Trophoblast cell (in vitro differentiated cells and primary cell): Measurements from ENCODE around the gene VPS13D.

ENCODE experiments used
- DNase-seq, 2 donors: peaks; one replicate each; pipeline ENCODE4 v3.0.0-alpha.2; 2016
- H2AFZ ChIP-seq: 2 replicates; pipeline ENCODE4 v1.6.1; 2013; ENCODE audit warnings: low read length, moderate library complexity, mild to moderate bottlenecking; ENCODE audit not compliant: insufficient read depth, poor library complexity
- H2AK5ac ChIP-seq: 2 replicates; pipeline ENCODE4 v1.6.1; 2013; ENCODE audit warnings: mild to moderate bottlenecking, low read length
- H2BK120ac ChIP-seq: 2 replicates; pipeline ENCODE4 v1.6.1; 2013; ENCODE audit warnings: low read length, mild to moderate bottlenecking, moderate library complexity; ENCODE audit not compliant: insufficient read depth, poor library complexity
- H2BK12ac ChIP-seq: 2 replicates; pipeline ENCODE4 v1.6.1; 2013; ENCODE audit warnings: mild to moderate bottlenecking, low read length, moderate library complexity
- H2BK5ac ChIP-seq: 2 replicates; pipeline ENCODE4 v1.6.1; 2013; ENCODE audit warnings: low read length, low read depth, moderate library complexity, mild to moderate bottlenecking; ENCODE audit not compliant: poor library complexity
- H3K14ac ChIP-seq: 2 replicates; pipeline ENCODE4 v1.6.1; 2013; ENCODE audit warnings: mild to moderate bottlenecking, low read length
- H3K18ac ChIP-seq: 2 replicates; pipeline ENCODE4 v1.6.1; 2013; ENCODE audit warnings: mild to moderate bottlenecking, low read length
- H3K23ac ChIP-seq: 2 replicates; pipeline ENCODE4 v1.6.1; 2013; ENCODE audit warnings: low read length
- H3K27ac ChIP-seq: 2 replicates; pipeline ENCODE4 v1.5.1; 2013; ENCODE audit warnings: low read depth, mild to moderate bottlenecking, inconsistent platforms, low read length, moderate library complexity
- H3K27me3 ChIP-seq: 2 replicates; pipeline ENCODE4 v1.6.1; 2013; ENCODE audit warnings: inconsistent platforms, mild to moderate bottlenecking, low read length, moderate library complexity; ENCODE audit not compliant: insufficient read depth
- H3K36me3 ChIP-seq, 2 experiments: 1 replicate in 1 of 2; 2 replicates in 1 of 2; pipeline ENCODE4 v1.6.1; 2013; ENCODE audit warnings: low read length in 2 of 2, mild to moderate bottlenecking in 2 of 2, moderate library complexity in 1 of 2; ENCODE audit not compliant: insufficient read depth in 2 of 2, control insufficient read depth in 1 of 2
- H3K4ac ChIP-seq: 2 replicates; pipeline ENCODE4 v1.6.1; 2013; ENCODE audit warnings: low read depth, mild to moderate bottlenecking, low read length, moderate library complexity
- H3K4me1 ChIP-seq, 2 experiments: 1 replicate in 1 of 2; 2 replicates in 1 of 2; pipeline ENCODE4 v1.6.1; 2013; ENCODE audit warnings: low read length in 2 of 2, mild to moderate bottlenecking in 2 of 2, moderate library complexity in 1 of 2; ENCODE audit not compliant: insufficient read depth in 2 of 2, control insufficient read depth in 1 of 2
- H3K4me2 ChIP-seq: 2 replicates; pipeline ENCODE4 v1.6.1; 2013; ENCODE audit warnings: inconsistent platforms, mild to moderate bottlenecking, low read length, moderate library complexity
- H3K4me3 ChIP-seq: 2 replicates; pipeline ENCODE4 v1.5.1; 2013; ENCODE audit warnings: mild to moderate bottlenecking, low read depth, low read length, inconsistent platforms
- H3K79me1 ChIP-seq: one replicate; pipeline ENCODE4 v1.6.1; 2013; ENCODE audit warnings: low read length
- H3K79me2 ChIP-seq: 2 replicates; pipeline ENCODE4 v1.6.1; 2013; ENCODE audit warnings: low read length, mild to moderate bottlenecking; ENCODE audit not compliant: control insufficient read depth, insufficient read depth, poor library complexity
- H3K9ac ChIP-seq: 2 replicates; pipeline ENCODE4 v1.6.1; 2013; ENCODE audit warnings: mild to moderate bottlenecking, low read length
- H3K9me3 ChIP-seq: 2 replicates; pipeline ENCODE4 v1.6.1; 2013; ENCODE audit warnings: low read depth, mild to moderate bottlenecking, control low read depth, inconsistent platforms, low read length; ENCODE audit not compliant: insufficient read depth
- H4K12ac ChIP-seq: 2 replicates; pipeline ENCODE4 v1.6.1; 2013; ENCODE audit warnings: low read depth, mild to moderate bottlenecking, low read length, moderate library complexity
- H4K8ac ChIP-seq: 2 replicates; pipeline ENCODE4 v1.6.1; 2013; ENCODE audit warnings: low read depth, mild to moderate bottlenecking, low read length, moderate library complexity
- H4K91ac ChIP-seq: one replicate; pipeline ENCODE4 v1.6.1; 2013; ENCODE audit warnings: low read depth, mild to moderate bottlenecking, low read length, moderate library complexity
- WGBS: extraction: QIAGEN DNeasy Blood & Tissue Kit; methylation state at CpG from one replicate; pipeline ENCODE4 v1.1.7; 2013; ENCODE audit warnings: missing lambda C conversion rate; ENCODE audit not compliant: insufficient read length, insufficient coverage; ENCODE audit errors: extremely low coverage; 5-methylcytosine and 5-hydroxymethylcytosine counted together

VPS13D gene

DNA sequence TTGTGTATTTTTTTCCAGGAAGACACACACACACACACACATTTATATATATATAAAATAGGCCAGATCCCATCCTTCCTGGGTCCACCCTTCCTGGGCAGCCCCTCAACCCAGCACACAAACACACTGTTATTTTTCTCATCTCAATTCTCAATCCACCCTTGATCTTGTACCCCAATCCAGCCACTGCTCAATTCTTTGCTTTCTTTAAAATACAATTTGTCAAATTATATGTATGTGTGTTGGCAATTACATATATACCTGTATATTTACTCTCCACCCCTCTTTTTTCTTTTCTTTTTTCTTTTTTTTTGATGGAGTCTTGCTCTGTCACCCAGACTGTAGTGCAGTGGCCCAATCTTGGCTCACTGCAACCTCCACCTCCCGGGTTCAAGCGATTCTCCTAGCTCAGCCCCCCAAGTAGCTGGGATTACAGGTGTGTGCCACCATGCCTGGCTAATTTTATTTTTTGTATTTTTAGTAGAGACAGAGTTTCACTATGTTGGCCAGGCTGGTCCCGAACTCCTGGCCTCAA, 299.9 kb downstream of the VPS13D start:
- H2AFZ ChIP-seq: no peak overlapping the region
- H3K27me3 ChIP-seq: no peaks in the 10 kb centered on the region
- no peaks in the 10 kb centered on the region for H3K36me3 ChIP-seq
- H3K23ac ChIP-seq: no peak overlapping the region
- no peak overlapping the region for H3K14ac ChIP-seq
- no peak for DNase-seq
- H3K4me3 ChIP-seq: no peak overlapping the region
- H3K27ac ChIP-seq: no peak overlapping the region
- peaks cover 4% of the 10 kb centered on the region for H3K79me1 ChIP-seq
- H2BK120ac ChIP-seq: no peak overlapping the region
- no peaks in the 10 kb centered on the region for H3K9me3 ChIP-seq
- no peak overlapping the region for H4K12ac ChIP-seq
- H2BK5ac ChIP-seq: no peak overlapping the region
- H4K8ac ChIP-seq: no peak overlapping the region
- no CpG with 5 or more reads among the region's 3 CpGs for WGBS
- H3K79me2 ChIP-seq: no peaks in the 10 kb centered on the region
- H4K91ac ChIP-seq: no peak overlapping the region
- no peak overlapping the region for H3K9ac ChIP-seq
- H3K4me1 ChIP-seq: peaks cover 0 to 1% of the 10 kb centered on the region in 2 experiments
- H2AK5ac ChIP-seq: no peak overlapping the region
- H3K4me2 ChIP-seq: no peak overlapping the region
- H3K4ac ChIP-seq: no peak overlapping the region
- no peak overlapping the region for H2BK12ac ChIP-seq
- H3K18ac ChIP-seq: no peak overlapping the region

DNA sequence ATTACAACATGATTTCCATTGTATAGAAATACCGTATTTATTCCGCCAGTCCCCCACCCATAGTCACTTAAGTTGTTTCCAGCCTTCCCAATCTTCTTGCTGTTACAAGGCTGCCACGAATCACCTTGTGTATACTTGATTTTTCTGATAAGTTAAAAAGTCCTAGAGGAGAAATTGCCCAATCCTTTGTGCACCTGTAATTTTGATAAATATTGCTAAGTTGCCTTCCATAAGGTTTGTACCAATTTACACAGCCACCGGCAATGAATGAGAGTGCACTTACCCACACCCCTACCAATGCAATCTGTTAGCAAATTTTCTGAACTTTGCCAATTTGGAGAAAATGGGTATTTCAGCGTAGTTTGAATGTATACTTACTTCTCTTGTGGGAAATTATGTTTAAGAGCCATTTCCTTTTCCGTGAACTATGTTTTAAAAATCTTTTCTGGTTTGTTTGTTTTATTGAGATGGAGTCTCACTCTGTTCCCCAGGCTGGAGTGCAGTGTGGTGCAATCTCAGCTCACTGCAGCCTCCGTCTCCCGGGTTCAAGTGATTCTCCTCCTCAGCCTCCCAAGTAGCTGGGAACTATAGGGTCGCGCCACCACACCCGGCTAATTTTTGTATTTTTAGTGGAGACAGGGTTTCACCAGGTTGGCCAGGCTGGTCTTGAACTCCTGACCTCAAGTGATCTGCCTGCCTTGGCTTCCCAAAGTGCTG, 300.8 kb downstream of the VPS13D start:
- no peak overlapping the region for H4K12ac ChIP-seq
- H3K27me3 ChIP-seq: no peaks in the 10 kb centered on the region
- no peak overlapping the region for H3K4me2 ChIP-seq
- no peaks in the 10 kb centered on the region for H3K79me2 ChIP-seq
- H2AK5ac ChIP-seq: no peak overlapping the region
- no peak overlapping the region for H3K18ac ChIP-seq
- no peaks in the 10 kb centered on the region for H3K36me3 ChIP-seq
- no peak overlapping the region for H4K8ac ChIP-seq
- H3K9me3 ChIP-seq: no peaks in the 10 kb centered on the region
- no peak overlapping the region for H2BK5ac ChIP-seq
- H4K91ac ChIP-seq: no peak overlapping the region
- peaks cover 1% of the 10 kb centered on the region for H3K79me1 ChIP-seq
- H3K23ac ChIP-seq: no peak overlapping the region
- DNase-seq: no peak
- no peak overlapping the region for H2BK12ac ChIP-seq
- WGBS: no CpG with 5 or more reads among the region's 11 CpGs
- H2BK120ac ChIP-seq: no peak overlapping the region
- no peak overlapping the region for H3K14ac ChIP-seq
- no peak overlapping the region for H3K27ac ChIP-seq
- no peak overlapping the region for H2AFZ ChIP-seq
- H3K4me3 ChIP-seq: no peak overlapping the region
- H3K4ac ChIP-seq: no peak overlapping the region
- peaks cover 0 to 1% of the 10 kb centered on the region in 2 experiments for H3K4me1 ChIP-seq
- H3K9ac ChIP-seq: no peak overlapping the region

DNA sequence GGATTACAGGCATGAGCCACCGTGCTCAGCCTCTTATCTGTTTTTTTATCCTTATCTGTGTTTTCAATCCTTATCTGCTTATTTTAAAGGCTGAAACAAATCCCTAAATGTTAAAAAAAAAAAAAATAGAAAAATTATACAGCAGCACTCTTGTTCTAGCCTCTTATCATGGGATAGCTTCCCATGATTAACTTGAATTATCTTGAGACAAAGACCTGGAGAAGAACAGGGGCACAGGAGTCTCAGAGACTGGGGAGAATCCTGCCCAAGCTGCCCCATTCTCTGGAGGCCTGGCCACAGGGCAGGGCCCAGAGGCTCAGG, 301.3 kb downstream of the VPS13D start:
- Histone ChIP-seq H3K4me3 (no peak overlapping the region), H2BK120ac (no peak overlapping the region), H2AFZ (no peak overlapping the region), H2BK12ac (no peak overlapping the region), H3K14ac (no peak overlapping the region), H3K4me2 (no peak overlapping the region), H3K4me1 (peaks cover 0 to 1% of the 10 kb centered on the region in 2 experiments), H2AK5ac (no peak overlapping the region), H3K4ac (no peak overlapping the region), H3K18ac (no peak overlapping the region), H3K9me3 (no peaks in the 10 kb centered on the region), H3K79me1 (no peaks in the 10 kb centered on the region), H3K27me3 (no peaks in the 10 kb centered on the region), H3K79me2 (no peaks in the 10 kb centered on the region), H4K91ac (no peak overlapping the region), H3K36me3 (no peaks in the 10 kb centered on the region), H2BK5ac (no peak overlapping the region), H3K9ac (no peak overlapping the region), H3K23ac (no peak overlapping the region), H3K27ac (no peak overlapping the region), H4K8ac (no peak overlapping the region), H4K12ac (no peak overlapping the region)
- WGBS: no CpG with 5 or more reads among the region's 1 CpG
- DNase-seq: no peak

DNA sequence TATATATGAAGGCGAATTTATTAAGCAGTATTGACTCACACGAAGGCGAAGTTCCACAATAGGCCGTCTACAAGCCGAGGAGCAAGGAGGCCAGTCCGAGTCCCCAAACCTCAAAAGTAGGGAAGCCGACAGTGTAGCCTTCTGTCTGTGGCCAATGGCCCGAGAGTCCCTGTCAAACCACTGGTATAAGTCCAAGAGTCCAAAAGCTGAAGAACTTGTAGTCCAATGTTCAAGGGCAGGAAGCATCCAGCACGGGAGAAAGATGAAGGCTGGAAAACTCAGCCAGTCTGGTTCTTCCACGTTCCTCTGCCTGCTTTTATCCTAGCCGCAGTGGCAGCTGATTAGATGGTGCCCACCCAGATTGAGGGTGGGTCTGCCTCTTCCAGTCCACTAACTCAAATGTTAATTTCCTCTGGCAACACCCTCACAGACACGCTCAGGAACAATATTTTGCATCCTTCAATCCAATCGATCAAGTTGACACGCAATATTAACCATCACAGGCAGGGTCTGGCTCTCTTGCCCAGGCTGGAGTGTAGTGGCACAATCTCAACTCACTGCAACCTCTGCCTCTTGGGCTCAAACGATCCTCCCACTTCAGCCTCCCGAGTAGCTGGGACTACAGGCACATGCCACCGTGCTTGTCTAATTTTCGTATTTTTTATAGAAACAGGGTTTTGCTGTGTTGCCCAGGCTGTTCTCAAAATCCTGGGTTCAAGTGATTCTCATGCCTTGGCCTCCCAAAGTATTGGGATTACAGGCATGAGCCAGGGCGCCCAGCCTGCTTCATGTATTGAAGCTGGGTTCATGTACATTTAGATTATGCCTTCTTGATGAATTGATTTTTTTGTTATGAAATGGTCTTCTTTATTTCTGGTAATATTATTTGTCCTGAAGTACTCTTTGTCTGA, 302.8 kb downstream of the VPS13D start:
- H2BK120ac ChIP-seq: no peak overlapping the region
- H2AFZ ChIP-seq: no peak overlapping the region
- no peaks in the 10 kb centered on the region for H3K79me2 ChIP-seq
- H2BK12ac ChIP-seq: no peak overlapping the region
- no peak overlapping the region for H2AK5ac ChIP-seq
- H3K27ac ChIP-seq: no peak overlapping the region
- no peak overlapping the region for H3K18ac ChIP-seq
- H3K4me3 ChIP-seq: no peak overlapping the region
- no peaks in the 10 kb centered on the region for H3K79me1 ChIP-seq
- H3K14ac ChIP-seq: no peak overlapping the region
- H3K4me2 ChIP-seq: no peak overlapping the region
- peaks cover 0 to 1% of the 10 kb centered on the region in 2 experiments for H3K4me1 ChIP-seq
- WGBS: no CpG with 5 or more reads among the region's 19 CpGs
- H3K23ac ChIP-seq: no peak overlapping the region
- DNase-seq: no peak
- no peak overlapping the region for H4K8ac ChIP-seq
- no peak overlapping the region for H2BK5ac ChIP-seq
- H3K4ac ChIP-seq: no peak overlapping the region
- H4K12ac ChIP-seq: no peak overlapping the region
- no peaks in the 10 kb centered on the region for H3K27me3 ChIP-seq
- no peak overlapping the region for H3K9ac ChIP-seq
- no peak overlapping the region for H4K91ac ChIP-seq
- H3K9me3 ChIP-seq: no peaks in the 10 kb centered on the region
- no peaks in the 10 kb centered on the region for H3K36me3 ChIP-seq
